A549 (cell line): ENCODE measurements around the gene PRR20C. TPM values are rescaled to one million over a fixed set of nuclear protein-coding genes. Genes with fewer than 3 reads are reported as not detected.

Experiments
- ATAC-seq, 2 experiments: fragments of 200-7000 bp in 1 of 2; fragments of >200 bp in 1 of 2; cut with Nextera tagmentation in 1 of 2; cut with Tn5 transposase in 1 of 2; 3 replicates each; pipeline versions ENCODE4 v1.8.0 to v1.9.1; 2018 to 2020; ENCODE audit warnings: mild to moderate bottlenecking in 1 of 2, moderate library complexity in 1 of 2
- CTCF ChIA-PET: fragments of 300-600 bp; sonication (Branson Sonifier 250); formaldehyde crosslinking; extraction: SDS; loops from one replicate; lab custom pipeline; 2021; ENCODE audit warnings: antibody characterized with exemption, inconsistent platforms; lab: Yijun Ruan, JAX
- POLR2A ChIA-PET: fragments of 350-600 bp; formaldehyde crosslinking; extraction: SDS; loops from one replicate; lab custom pipeline; 2021; ENCODE audit warnings: antibody characterized with exemption, inconsistent platforms; lab: Yijun Ruan, JAX
- DNase-seq, 2 experiments: peaks; one replicate each; pipeline versions ENCODE4 v3.0.0 to v3.0.0-alpha.2; 2011 to 2016; ENCODE audit warnings: low read depth in 1 of 2, low spot score in 1 of 2
- FAIRE-seq: peaks from 2 replicates; lab custom pipeline; 2011; peaks lifted over from hg19 to GRCh38; lab: Jason Lieb, UNC
- H3K27ac ChIP-seq, 2 experiments: fragments of >200 bp; sonication (Bioruptor Twin); formaldehyde crosslinking; 3 replicates each; pipeline ENCODE4 v1.5.1; 2016 to 2017
- H3K4me1 ChIP-seq: fragments of >200 bp; sonication (Bioruptor Twin); formaldehyde crosslinking; 3 replicates; pipeline ENCODE4 v1.6.1; 2016
- H3K4me2 ChIP-seq: fragments of >200 bp; sonication (Bioruptor Twin); formaldehyde crosslinking; 3 replicates; pipeline ENCODE4 v1.6.1; 2016
- H3K4me3 ChIP-seq: fragments of >200 bp; sonication (Bioruptor Twin); formaldehyde crosslinking; 3 replicates; pipeline ENCODE4 v1.5.1; 2016
- H3K9me3 ChIP-seq: fragments of >200 bp; sonication (Bioruptor Twin); formaldehyde crosslinking; 3 replicates; pipeline ENCODE4 v1.6.1; 2016
- ATOH8 ChIP-seq: fragments of 250-450 bp; sonication (Bioruptor Pico); IDR thresholded peaks from 2 replicates; pipeline ENCODE4 v1.5.0; 2020; ENCODE audit warnings: low read depth, mild to moderate bottlenecking, moderate library complexity
- CHD2 ChIP-seq: fragments of 150-350 bp; IDR thresholded peaks from 2 replicates; pipeline ENCODE4 v1.6.1; 2014; ENCODE audit warnings: low read length; ENCODE audit not compliant: partially characterized antibody
- CHD4 ChIP-seq: fragments of 200-600 bp; sonication (generic); IDR thresholded peaks from 2 replicates; pipeline ENCODE4 v1.6.1; 2016; ENCODE audit warnings: antibody characterized with exemption, mild to moderate bottlenecking, borderline replicate concordance
- E2F6 ChIP-seq: IDR thresholded peaks from 2 replicates; pipeline ENCODE4 v1.6.1; 2012; ENCODE audit warnings: low read depth, borderline replicate concordance
- EHF ChIP-seq: fragments of 250-450 bp; sonication (Bioruptor Pico); IDR thresholded peaks from 2 replicates; pipeline ENCODE4 v1.5.0; 2020; ENCODE audit warnings: mild to moderate bottlenecking
- EHMT2 ChIP-seq: fragments of 200-600 bp; sonication (generic); IDR thresholded peaks from 2 replicates; pipeline ENCODE4 v1.6.1; 2016; ENCODE audit warnings: antibody characterized with exemption, low read depth, mild to moderate bottlenecking, moderate library complexity
- EP300 ChIP-seq, 2 experiments: fragments of >200 bp; sonication (Bioruptor Twin); formaldehyde crosslinking; IDR thresholded peaks; 2 replicates in 1 of 2; 3 replicates in 1 of 2; pipeline ENCODE4 v1.6.1; 2016 to 2017
- ESRRA ChIP-seq: fragments of 150-350 bp; IDR thresholded peaks from 2 replicates; pipeline ENCODE4 v1.6.1; 2014; ENCODE audit warnings: mild to moderate bottlenecking, low read length, borderline replicate concordance
- FOSB ChIP-seq: fragments of 250-450 bp; sonication (Bioruptor Pico); IDR thresholded peaks from 2 replicates; pipeline ENCODE4 v1.5.0; 2020; ENCODE audit warnings: mild to moderate bottlenecking, moderate library complexity
- FOXS1 ChIP-seq: fragments of 250-450 bp; sonication (Bioruptor Pico); IDR thresholded peaks from 2 replicates; pipeline ENCODE4 v1.5.0; 2020; ENCODE audit warnings: mild to moderate bottlenecking, moderate library complexity
- HMGXB4 ChIP-seq: fragments of 250-450 bp; sonication (Bioruptor Pico); IDR thresholded peaks from 2 replicates; pipeline ENCODE4 v1.5.0; 2021; ENCODE audit warnings: mild to moderate bottlenecking, moderate library complexity, borderline replicate concordance
- HOXB5 ChIP-seq: fragments of 250-450 bp; sonication (Bioruptor Pico); IDR thresholded peaks from 2 replicates; pipeline ENCODE4 v1.5.0; 2020; ENCODE audit warnings: mild to moderate bottlenecking, moderate library complexity
- JUN ChIP-seq, 2 experiments: fragments of >200 bp; sonication (Bioruptor Twin); formaldehyde crosslinking; IDR thresholded peaks; 2 replicates in 1 of 2; 3 replicates in 1 of 2; pipeline ENCODE4 v1.6.1; 2016 to 2017
- JUNB ChIP-seq: fragments of >200 bp; sonication (Bioruptor Twin); formaldehyde crosslinking; IDR thresholded peaks from 2 replicates; pipeline ENCODE4 v1.6.1; 2016
- KDM1A ChIP-seq: fragments of 200-600 bp; sonication (generic); IDR thresholded peaks from 2 replicates; pipeline ENCODE4 v1.6.1; 2016; ENCODE audit warnings: low read depth, mild to moderate bottlenecking
- KDM5A ChIP-seq: fragments of 200-600 bp; sonication (generic); IDR thresholded peaks from 2 replicates; pipeline ENCODE4 v1.6.1; 2016; ENCODE audit warnings: antibody characterized with exemption, mild to moderate bottlenecking
- NFE2L2 ChIP-seq: fragments of 150-350 bp; conservative IDR thresholded peaks from 2 replicates; pipeline ENCODE4 v1.6.1; 2014; ENCODE audit warnings: low read length
- NR3C1 ChIP-seq: fragments of >200 bp; sonication (Bioruptor Twin); formaldehyde crosslinking; IDR thresholded peaks from 3 replicates; pipeline ENCODE4 v1.6.1; 2017
- PHF8 ChIP-seq: fragments of 200-600 bp; sonication (generic); IDR thresholded peaks from 2 replicates; pipeline ENCODE4 v1.6.1; 2016; ENCODE audit warnings: low read depth, mild to moderate bottlenecking, antibody characterized with exemption, moderate library complexity, borderline replicate concordance
- POLR2A ChIP-seq: IDR thresholded peaks from 2 replicates; pipeline ENCODE4 v1.6.1; 2012; ENCODE audit warnings: mild to moderate bottlenecking, low read length
- POLR2AphosphoS2 ChIP-seq: conservative IDR thresholded peaks from 2 replicates; pipeline ENCODE4 v1.6.1; 2012; ENCODE audit warnings: low read length, improper control_type of control experiment, inconsistent platforms
- RARB ChIP-seq: fragments of 250-450 bp; sonication (Bioruptor Pico); IDR thresholded peaks from 2 replicates; pipeline ENCODE4 v1.8.0; 2021; ENCODE audit warnings: mild to moderate bottlenecking, moderate library complexity
- SMC3 ChIP-seq: fragments of >200 bp; sonication (Bioruptor Twin); formaldehyde crosslinking; IDR thresholded peaks from 3 replicates; pipeline ENCODE4 v1.6.1; 2018; ENCODE audit warnings: inconsistent platforms
- ZNF302 ChIP-seq: fragments of 250-450 bp; sonication (Bioruptor Pico); IDR thresholded peaks from 2 replicates; pipeline ENCODE4 v1.9.0; 2021; ENCODE audit warnings: inconsistent platforms, mild to moderate bottlenecking, moderate library complexity
- ZSCAN20 ChIP-seq: fragments of 250-450 bp; sonication (Bioruptor Pico); IDR thresholded peaks from 2 replicates; pipeline ENCODE4 v1.8.0; 2022; ENCODE audit warnings: mild to moderate bottlenecking, moderate library complexity
- WGBS: methylation state at CpG from one replicate; pipeline ENCODE4 v1.1.6; 2017; ENCODE audit errors: missing lambda C conversion rate; 5-methylcytosine and 5-hydroxymethylcytosine counted together
- polyA plus RNA-seq, 4 experiments: library from polyadenylated mRNA; depleted of rRNA in 3 of 4; stranded (reverse); fragments of >200 nt; fragmentation: RNase III in 1 of 4; extraction: RNeasy Plus Mini Kit Qiagen cat#74134 plus additional on column Dnase treatment in 1 of 4; gene quantifications; 2 replicates in 3 of 4; 3 replicates in 1 of 4; pipeline ENCODE4 v1.2.3, GENCODE V29; 2011 to 2017
- TF ChIP-seq, protein P1 (sequence below): fragments of 200-600 bp; sonication (generic); IDR thresholded peaks from 2 replicates; pipeline ENCODE4 v1.6.1; 2016; ENCODE audit warnings: antibody characterized with exemption, mild to moderate bottlenecking, moderate library complexity
- TF ChIP-seq, protein P2 (sequence below): fragments of >200 bp; sonication (Bioruptor Twin); formaldehyde crosslinking; IDR thresholded peaks from 3 replicates; pipeline ENCODE4 v1.6.1; 2016

PRR20C gene
- polyA plus RNA-seq, 2 of the 4 experiments (the other 2 are of a cell fraction) = not detected

DNA sequence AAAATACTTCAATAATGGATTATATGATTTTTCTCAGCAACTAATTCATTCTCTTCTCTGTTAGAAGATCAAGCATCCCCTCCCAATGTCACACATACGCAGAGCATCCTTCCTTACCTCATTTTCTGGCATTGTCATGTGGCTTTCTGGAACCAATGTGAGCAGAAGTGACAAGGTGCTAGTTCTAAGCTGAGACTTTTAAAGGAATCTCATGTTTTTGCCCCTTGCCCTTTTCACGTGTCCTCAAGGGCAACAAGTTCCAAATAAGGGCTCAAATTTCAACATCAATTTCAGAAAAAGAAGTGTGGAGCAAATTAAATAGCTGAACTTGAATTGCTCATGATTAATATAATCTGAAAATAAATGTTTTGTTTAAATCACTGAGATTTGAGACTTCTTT lies 17.8 kb upstream of the PRR20C start:
- no peaks in the 10 kb centered on the region for H3K9me3 ChIP-seq
- CTCF ChIA-PET = no interaction called here
- no peak overlapping the region for H3K27ac ChIP-seq
- FAIRE-seq (no peak), ATAC-seq (no peak), DNase-seq (no peak)
- 1% methylated on average over 2 of the region's 2 CpGs for WGBS
- TF ChIP-seq EHMT2 (no peak), JUNB (no peak), NFE2L2 (no peak), CHD2 (no peak), FOXS1 (no peak), EP300 (IDR thresholded peaks at IDR 0.05) (no peak), ATOH8 (CRISPR knock-in tag) (no peak), PHF8 (no peak), ZNF302 (CRISPR knock-in tag) (no peak), POLR2AphosphoS2 (no peak), ZSCAN20 (CRISPR knock-in tag) (no peak), ESRRA (no peak), NR3C1 (no peak), SMC3 (no peak), KDM5A (no peak)
- TF ChIP-seq, protein P1, sequence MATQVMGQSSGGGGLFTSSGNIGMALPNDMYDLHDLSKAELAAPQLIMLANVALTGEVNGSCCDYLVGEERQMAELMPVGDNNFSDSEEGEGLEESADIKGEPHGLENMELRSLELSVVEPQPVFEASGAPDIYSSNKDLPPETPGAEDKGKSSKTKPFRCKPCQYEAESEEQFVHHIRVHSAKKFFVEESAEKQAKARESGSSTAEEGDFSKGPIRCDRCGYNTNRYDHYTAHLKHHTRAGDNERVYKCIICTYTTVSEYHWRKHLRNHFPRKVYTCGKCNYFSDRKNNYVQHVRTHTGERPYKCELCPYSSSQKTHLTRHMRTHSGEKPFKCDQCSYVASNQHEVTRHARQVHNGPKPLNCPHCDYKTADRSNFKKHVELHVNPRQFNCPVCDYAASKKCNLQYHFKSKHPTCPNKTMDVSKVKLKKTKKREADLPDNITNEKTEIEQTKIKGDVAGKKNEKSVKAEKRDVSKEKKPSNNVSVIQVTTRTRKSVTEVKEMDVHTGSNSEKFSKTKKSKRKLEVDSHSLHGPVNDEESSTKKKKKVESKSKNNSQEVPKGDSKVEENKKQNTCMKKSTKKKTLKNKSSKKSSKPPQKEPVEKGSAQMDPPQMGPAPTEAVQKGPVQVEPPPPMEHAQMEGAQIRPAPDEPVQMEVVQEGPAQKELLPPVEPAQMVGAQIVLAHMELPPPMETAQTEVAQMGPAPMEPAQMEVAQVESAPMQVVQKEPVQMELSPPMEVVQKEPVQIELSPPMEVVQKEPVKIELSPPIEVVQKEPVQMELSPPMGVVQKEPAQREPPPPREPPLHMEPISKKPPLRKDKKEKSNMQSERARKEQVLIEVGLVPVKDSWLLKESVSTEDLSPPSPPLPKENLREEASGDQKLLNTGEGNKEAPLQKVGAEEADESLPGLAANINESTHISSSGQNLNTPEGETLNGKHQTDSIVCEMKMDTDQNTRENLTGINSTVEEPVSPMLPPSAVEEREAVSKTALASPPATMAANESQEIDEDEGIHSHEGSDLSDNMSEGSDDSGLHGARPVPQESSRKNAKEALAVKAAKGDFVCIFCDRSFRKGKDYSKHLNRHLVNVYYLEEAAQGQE = no peak
- H3K4me2 ChIP-seq = no peak overlapping the region
- no peaks in the 10 kb centered on the region for H3K4me1 ChIP-seq
- POLR2A ChIA-PET = no interaction called here
- no peak overlapping the region for H3K4me3 ChIP-seq

DNA sequence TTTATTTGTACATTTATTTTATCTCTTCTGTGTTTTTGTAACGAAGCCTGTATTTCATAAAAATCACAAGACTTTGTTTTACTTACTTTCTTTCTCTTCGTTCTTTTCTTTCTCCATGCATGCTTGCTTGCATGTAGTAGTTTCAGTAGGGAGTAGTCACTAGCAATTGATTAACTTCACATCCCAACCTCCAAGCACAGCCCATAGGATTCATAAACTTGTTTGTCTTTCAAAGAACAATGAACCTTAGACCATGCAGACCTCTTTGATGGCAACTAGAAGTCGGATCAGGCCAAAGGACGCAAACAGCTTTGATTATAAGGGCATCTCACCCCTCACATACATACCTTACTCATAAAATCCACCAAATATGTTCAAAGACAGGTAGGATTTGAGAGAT lies 16.3 kb upstream of the PRR20C start:
- TF ChIP-seq E2F6 (no peak), EP300 (IDR thresholded peaks at IDR 0.05) (no peak), KDM1A (no peak), RARB (CRISPR knock-in tag) (no peak), EHF (CRISPR knock-in tag) (no peak), HMGXB4 (CRISPR knock-in tag) (no peak), JUN (IDR thresholded peaks at IDR 0.05) (no peak), CHD4 (no peak), HOXB5 (CRISPR knock-in tag) (no peak), POLR2A (no peak), POLR2AphosphoS2 (no peak), FOSB (no peak)
- TF ChIP-seq, protein P2, sequence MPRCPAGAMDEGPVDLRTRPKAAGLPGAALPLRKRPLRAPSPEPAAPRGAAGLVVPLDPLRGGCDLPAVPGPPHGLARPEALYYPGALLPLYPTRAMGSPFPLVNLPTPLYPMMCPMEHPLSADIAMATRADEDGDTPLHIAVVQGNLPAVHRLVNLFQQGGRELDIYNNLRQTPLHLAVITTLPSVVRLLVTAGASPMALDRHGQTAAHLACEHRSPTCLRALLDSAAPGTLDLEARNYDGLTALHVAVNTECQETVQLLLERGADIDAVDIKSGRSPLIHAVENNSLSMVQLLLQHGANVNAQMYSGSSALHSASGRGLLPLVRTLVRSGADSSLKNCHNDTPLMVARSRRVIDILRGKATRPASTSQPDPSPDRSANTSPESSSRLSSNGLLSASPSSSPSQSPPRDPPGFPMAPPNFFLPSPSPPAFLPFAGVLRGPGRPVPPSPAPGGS = no peak
- CTCF ChIA-PET = no interaction called here
- DNase-seq = no peak

More for the DNA sequence above, 16.3 kb upstream of the PRR20C start:
- ATAC-seq = no peak
- H3K4me3 ChIP-seq = no peak overlapping the region
- H3K4me1 ChIP-seq = no peaks in the 10 kb centered on the region
- WGBS = 3% methylated on average over 4 of the region's 4 CpGs
- no peak for FAIRE-seq
- no peak overlapping the region for H3K27ac ChIP-seq
- no peaks in the 10 kb centered on the region for H3K9me3 ChIP-seq
- POLR2A ChIA-PET = no interaction called here
- no peak overlapping the region for H3K4me2 ChIP-seq
